ENCODE measurements around the gene MRPL4. TPM values are rescaled to one million over a fixed set of nuclear protein-coding genes. Genes with fewer than 3 reads are reported as not detected.

MRPL4 gene
- polyA plus RNA-seq, 1 donor (not counting 4 experiments of a cell fraction or from before 2014, with no cell fraction given), result 29.4 TPM

- H3K27ac ChIP-seq (ENCODE audit: control insufficient read depth, insufficient read depth, low read length), result no peak overlapping the region
- DNase-seq (ENCODE audit: low read depth, low spot score) (no peak), FAIRE-seq (no peak)
- no peaks in the 10 kb centered on the region for H3K36me3 ChIP-seq (ENCODE audit: control insufficient read depth in 2 of 2, extremely low read depth in 1 of 2, insufficient read depth in 2 of 2, low read length in 2 of 2)
- no peaks in the 10 kb centered on the region for H3K9me1 ChIP-seq (ENCODE audit: control insufficient read depth, extremely low read depth, insufficient read depth, low read length)
- H3K4me3 ChIP-seq (ENCODE audit: control insufficient read depth in 2 of 3, extremely low read depth in 1 of 3, insufficient read depth in 2 of 3, low read depth in 1 of 3, low read length in 3 of 3), result no peak overlapping the region
- no peak for TF ChIP-seq CTCF (optimal IDR thresholded peaks at IDR 0.05 in 1 of 3, IDR thresholded peaks at IDR 0.05 in 1 of 3, conservative IDR thresholded peaks at IDR 0.05 in 1 of 3; ENCODE audit: extremely low read depth in 1 of 3, insufficient read depth in 2 of 3, low read length in 3 of 3)
- TF ChIP-seq EZH2 (IDR thresholded peaks at IDR 0.05; ENCODE audit: low read length), result no peak
- dilution Hi-C loops (cut with MboI; ENCODE audit: extremely low pct_ligation_motif_present, low sequenced_read_pairs), result no loop called here
- no peaks in the 10 kb centered on the region for H3K27me3 ChIP-seq (ENCODE audit: control insufficient read depth, extremely low read depth, insufficient read depth, low read length)
- H3K4me1 ChIP-seq (ENCODE audit: control insufficient read depth, extremely low read depth, insufficient read depth, low read length), result peaks cover 8% of the 10 kb centered on the region
- no peak overlapping the region for H3K4me2 ChIP-seq (ENCODE audit: control insufficient read depth, extremely low read depth, insufficient read depth, low read depth, low read length)
- H3K9me3 ChIP-seq (ENCODE audit: control insufficient read depth, low read depth, low read length), result no peaks in the 10 kb centered on the region
- H2AFZ ChIP-seq (ENCODE audit: control insufficient read depth, low read length), result no peak overlapping the region
- no peak overlapping the region for H3K9ac ChIP-seq (ENCODE audit: control insufficient read depth, extremely low read depth, insufficient read depth, low read length)
- no peaks in the 10 kb centered on the region for H4K20me1 ChIP-seq (ENCODE audit: control insufficient read depth, extremely low read depth, insufficient read depth, low read length)
- no peaks in the 10 kb centered on the region for H3K79me2 ChIP-seq (ENCODE audit: control insufficient read depth, insufficient read depth, low read length)
These were observed 46.4 kb upstream of the MRPL4 start for GRCh38 chr19:10205636-10206035.

- FAIRE-seq, result no peak
- H3K9me3 ChIP-seq (ENCODE audit: control insufficient read depth, low read depth, low read length), result no peaks in the 10 kb centered on the region
- H3K27me3 ChIP-seq (ENCODE audit: control insufficient read depth, extremely low read depth, insufficient read depth, low read length), result no peaks in the 10 kb centered on the region
- H4K20me1 ChIP-seq (ENCODE audit: control insufficient read depth, extremely low read depth, insufficient read depth, low read length), result no peaks in the 10 kb centered on the region
- H3K4me2 ChIP-seq (ENCODE audit: control insufficient read depth, extremely low read depth, insufficient read depth, low read depth, low read length), result no peak overlapping the region
- no peak overlapping the region for H3K27ac ChIP-seq (ENCODE audit: control insufficient read depth, insufficient read depth, low read length)
- H3K9ac ChIP-seq (ENCODE audit: control insufficient read depth, extremely low read depth, insufficient read depth, low read length), result no peak overlapping the region
- no peaks in the 10 kb centered on the region for H3K9me1 ChIP-seq (ENCODE audit: control insufficient read depth, extremely low read depth, insufficient read depth, low read length)
- H3K36me3 ChIP-seq (ENCODE audit: control insufficient read depth in 2 of 2, extremely low read depth in 1 of 2, insufficient read depth in 2 of 2, low read length in 2 of 2), result no peaks in the 10 kb centered on the region
- H3K4me3 ChIP-seq (ENCODE audit: control insufficient read depth in 2 of 3, extremely low read depth in 1 of 3, insufficient read depth in 2 of 3, low read depth in 1 of 3, low read length in 3 of 3), result no peak overlapping the region
- DNase-seq (ENCODE audit: low read depth, low spot score), result no peak
- dilution Hi-C loops (cut with MboI; ENCODE audit: extremely low pct_ligation_motif_present, low sequenced_read_pairs), result no loop called here
- no peak overlapping the region for H2AFZ ChIP-seq (ENCODE audit: control insufficient read depth, low read length)
- TF ChIP-seq EZH2 (IDR thresholded peaks at IDR 0.05; ENCODE audit: low read length), result no peak
- no peak for TF ChIP-seq CTCF (optimal IDR thresholded peaks at IDR 0.05 in 1 of 3, IDR thresholded peaks at IDR 0.05 in 1 of 3, conservative IDR thresholded peaks at IDR 0.05 in 1 of 3; ENCODE audit: extremely low read depth in 1 of 3, insufficient read depth in 2 of 3, low read length in 3 of 3)
- H3K4me1 ChIP-seq (ENCODE audit: control insufficient read depth, extremely low read depth, insufficient read depth, low read length), result peaks cover under 1% of the 10 kb centered on the region
- H3K79me2 ChIP-seq (ENCODE audit: control insufficient read depth, insufficient read depth, low read length), result no peaks in the 10 kb centered on the region
These were observed 45.7 kb upstream of the MRPL4 start for GRCh38 chr19:10206226-10206885.
